H9 (cell line): Measurements from ENCODE around the gene PLD1. TPM values are rescaled to one million over a fixed set of nuclear protein-coding genes. Genes with fewer than 3 reads are reported as not detected.

Experiments used
- DNase-seq: peaks from one replicate; pipeline ENCODE4 v3.0.0-alpha.2; 2017
- H2AFZ ChIP-seq: one replicate; pipeline ENCODE4 v1.6.1; 2013; ENCODE audit warnings: mild to moderate bottlenecking, low read length, control low read depth, moderate library complexity
- H2AK5ac ChIP-seq: 2 replicates; pipeline ENCODE4 v1.6.1; 2013; ENCODE audit warnings: low read length, control low read depth, mixed read lengths; ENCODE audit not compliant: insufficient read length
- H2BK120ac ChIP-seq: one replicate; pipeline ENCODE4 v1.6.1; 2013; ENCODE audit warnings: low read depth, mild to moderate bottlenecking, low read length, control low read depth, inconsistent platforms; ENCODE audit not compliant: poor library complexity, severe bottlenecking
- H2BK12ac ChIP-seq: 2 replicates; pipeline ENCODE4 v1.6.1; 2013; ENCODE audit warnings: low read length, control low read depth, mixed read lengths, low read depth; ENCODE audit not compliant: insufficient read length
- H2BK15ac ChIP-seq: 2 replicates; pipeline ENCODE4 v1.6.1; 2013; ENCODE audit warnings: low read depth, low read length, control low read depth
- H2BK20ac ChIP-seq: one replicate; pipeline ENCODE4 v1.6.1; 2013; ENCODE audit warnings: low read depth, mild to moderate bottlenecking, low read length, control low read depth, inconsistent platforms; ENCODE audit not compliant: poor library complexity, severe bottlenecking
- H2BK5ac ChIP-seq: 2 replicates; pipeline ENCODE4 v1.6.1; 2013; ENCODE audit warnings: low read length, control low read depth, mixed read lengths; ENCODE audit not compliant: insufficient read length
- H3K14ac ChIP-seq: 2 replicates; pipeline ENCODE4 v1.6.1; 2013; ENCODE audit warnings: low read length, control low read depth; ENCODE audit not compliant: insufficient read depth
- H3K18ac ChIP-seq: 2 replicates; pipeline ENCODE4 v1.6.1; 2013; ENCODE audit warnings: low read depth, mild to moderate bottlenecking, mixed read lengths, low read length, control low read depth; ENCODE audit not compliant: insufficient read length
- H3K23ac ChIP-seq: 2 replicates; pipeline ENCODE4 v1.6.1; 2013; ENCODE audit warnings: low read length, control low read depth, mixed read lengths, low read depth; ENCODE audit not compliant: insufficient read length
- H3K23me2 ChIP-seq: 2 replicates; pipeline ENCODE4 v1.6.1; 2013; ENCODE audit warnings: low read depth, mild to moderate bottlenecking, mixed read lengths, low read length, control low read depth; ENCODE audit not compliant: insufficient read length, poor library complexity, severe bottlenecking
- H3K27ac ChIP-seq: 2 replicates; pipeline ENCODE4 v1.5.1; 2013; ENCODE audit warnings: low read length, control low read depth, mixed read lengths, low read depth; ENCODE audit not compliant: insufficient read length
- H3K27me3 ChIP-seq: 2 replicates; pipeline ENCODE4 v1.6.1; 2013; ENCODE audit warnings: low read length, control low read depth, inconsistent platforms; ENCODE audit not compliant: insufficient read depth
- H3K4ac ChIP-seq: 2 replicates; pipeline ENCODE4 v1.6.1; 2013; ENCODE audit warnings: low read depth, mild to moderate bottlenecking, control low read depth, inconsistent platforms, low read length, moderate library complexity
- H3K4me1 ChIP-seq: 2 replicates; pipeline ENCODE4 v1.6.1; 2013; ENCODE audit warnings: low read length, control low read depth, inconsistent platforms; ENCODE audit not compliant: insufficient read depth
- H3K4me2 ChIP-seq: 2 replicates; pipeline ENCODE4 v1.6.1; 2013; ENCODE audit warnings: low read length, control low read depth, mixed read lengths; ENCODE audit not compliant: insufficient read length, insufficient read depth
- H3K56ac ChIP-seq: 2 replicates; pipeline ENCODE4 v1.6.1; 2013; ENCODE audit warnings: low read depth, mild to moderate bottlenecking, mixed read lengths, low read length, control low read depth; ENCODE audit not compliant: insufficient read length
- H3K79me1 ChIP-seq: 2 replicates; pipeline ENCODE4 v1.6.1; 2013; ENCODE audit warnings: low read depth, mild to moderate bottlenecking, moderate library complexity, low read length, control low read depth, inconsistent platforms; ENCODE audit not compliant: insufficient read depth, poor library complexity, severe bottlenecking
- H3K79me2 ChIP-seq: 2 replicates; pipeline ENCODE4 v1.6.1; 2013; ENCODE audit warnings: low read length, control low read depth, inconsistent platforms; ENCODE audit not compliant: insufficient read depth
- H3K9ac ChIP-seq: 2 replicates; pipeline ENCODE4 v1.6.1; 2013; ENCODE audit warnings: low read length, control low read depth, mixed read lengths; ENCODE audit not compliant: insufficient read length; ENCODE audit errors: extremely low read depth
- H3K9me3 ChIP-seq: one replicate; pipeline ENCODE4 v1.6.1; 2013; ENCODE audit warnings: low read depth, low read length, inconsistent platforms; ENCODE audit not compliant: control insufficient read depth
- H3T11ph ChIP-seq: one replicate; pipeline ENCODE4 v1.6.1; 2013; ENCODE audit warnings: mild to moderate bottlenecking, low read length, control low read depth, inconsistent platforms
- H4K20me1 ChIP-seq: one replicate; pipeline ENCODE4 v1.6.1; 2013; ENCODE audit not compliant: control insufficient read depth, insufficient read length, insufficient read depth
- H4K5ac ChIP-seq: 2 replicates; pipeline ENCODE4 v1.6.1; 2013; ENCODE audit warnings: low read depth, mild to moderate bottlenecking, mixed read lengths, low read length, control low read depth; ENCODE audit not compliant: insufficient read length
- H4K8ac ChIP-seq: replicated peaks from 2 replicates; pipeline ENCODE4 v1.6.1; 2013; ENCODE audit warnings: low read length, control low read depth, mixed read lengths, low read depth; ENCODE audit not compliant: insufficient read length
- H4K91ac ChIP-seq: 2 replicates; pipeline ENCODE4 v1.6.1; 2013; ENCODE audit warnings: low read depth, mild to moderate bottlenecking, moderate library complexity, mixed read lengths, low read length, control low read depth; ENCODE audit not compliant: insufficient read length
- H3K27ac Mint-ChIP-seq, 3 experiments: 2 replicates in 2 of 3; 3 replicates in 1 of 3; pipeline ENCODE4 v1.8.0; 2020 to 2021; ENCODE audit warnings: mixed read lengths in 3 of 3, mild to moderate bottlenecking in 1 of 3, moderate library complexity in 1 of 3
- H3K27me3 Mint-ChIP-seq: 2 replicates; pipeline ENCODE4 v1.8.0; 2021; ENCODE audit warnings: low read depth, mild to moderate bottlenecking, moderate library complexity, mixed read lengths
- H3K36me3 Mint-ChIP-seq, 3 experiments: 2 replicates in 2 of 3; 3 replicates in 1 of 3; pipeline ENCODE4 v1.8.0; 2020 to 2021; ENCODE audit warnings: low read depth in 3 of 3, mixed read lengths in 3 of 3; ENCODE audit not compliant: insufficient read depth in 1 of 3
- H3K4me1 Mint-ChIP-seq, 2 experiments: 2 replicates each; pipeline ENCODE4 v1.8.0; 2020; ENCODE audit warnings: mixed read lengths in 2 of 2
- H3K4me3 Mint-ChIP-seq, 2 experiments: 2 replicates in 1 of 2; 3 replicates in 1 of 2; pipeline ENCODE4 v1.8.0; 2020 to 2021; ENCODE audit warnings: mild to moderate bottlenecking in 2 of 2, mixed read lengths in 2 of 2, moderate library complexity in 1 of 2
- H3K9me3 Mint-ChIP-seq, 2 experiments: 2 replicates in 1 of 2; 3 replicates in 1 of 2; pipeline ENCODE4 v1.8.0; 2020; ENCODE audit warnings: mild to moderate bottlenecking in 2 of 2, mixed read lengths in 2 of 2, moderate library complexity in 1 of 2
- CTCF ChIP-seq: fragments of 200-600 bp; sonication (generic); conservative IDR thresholded peaks from 3 replicates; pipeline ENCODE4 v1.8.0; 2021; ENCODE audit warnings: antibody characterized with exemption, mild to moderate bottlenecking
- WGBS: extraction: QIAGEN DNeasy Blood & Tissue Kit; methylation state at CpG from one replicate; pipeline ENCODE4 v1.1.7; 2013; ENCODE audit warnings: missing lambda C conversion rate, low lambda C conversion rate, mixed read lengths; ENCODE audit not compliant: insufficient read length; ENCODE audit errors: extremely low coverage; 5-methylcytosine and 5-hydroxymethylcytosine counted together
- total RNA-seq: library from RNA; stranded (reverse); gene quantifications from 2 replicates; pipeline ENCODE4 v1.2.1, GENCODE V29; 2021

The PLD1 gene
- total RNA-seq, 1 experiment from 2014 or later, result 1.8 TPM

DNA sequence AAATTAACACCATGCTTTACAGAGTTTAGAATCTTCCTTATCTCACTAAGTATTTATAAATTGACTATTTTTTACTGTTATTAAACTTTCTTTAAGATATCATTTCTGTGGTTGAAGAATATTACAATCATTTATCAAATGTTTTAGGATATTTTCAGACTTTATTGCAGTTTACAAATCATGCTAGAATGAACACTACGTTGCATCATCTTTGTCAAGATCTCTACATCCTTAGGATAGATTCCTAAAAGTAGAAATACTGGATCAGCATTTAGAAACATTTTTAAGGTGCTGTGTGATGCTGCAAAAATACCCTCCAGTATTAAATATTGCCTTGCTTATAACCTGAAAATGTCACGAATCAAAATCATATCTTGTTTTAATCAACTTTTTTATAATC is 2.5 kb upstream of the PLD1 start:
- Mint-ChIP-seq H3K27ac (no peak overlapping the region), H3K27me3 (peaks cover 36% of the 10 kb centered on the region), H3K4me1 (peaks cover 8 to 10% of the 10 kb centered on the region in 2 experiments; a peak in 3 of 4 replicates), H3K4me3 (no peak overlapping the region), H3K36me3 (0 out of 7 replicates have a peak, but pooled peaks cover 0 to under 1% (median 0%) of the 10 kb centered on the region in 3 experiments), H3K9me3 (no peaks in the 10 kb centered on the region)
- WGBS, result no CpG with 5 or more reads among the region's 2 CpGs
- peaks cover 13% of the 10 kb centered on the region for H3K23me2 ChIP-seq
- no peaks in the 10 kb centered on the region for H3K79me2 ChIP-seq
- H2AK5ac ChIP-seq, result no peak overlapping the region
- no peak overlapping the region for H3K18ac ChIP-seq
- no peak overlapping the region for H3K4me2 ChIP-seq
- no peak overlapping the region for H2BK15ac ChIP-seq
- no peak overlapping the region for H2BK20ac ChIP-seq
- H2AFZ ChIP-seq, result no peak overlapping the region
- H3K27ac ChIP-seq, result no peak overlapping the region
- no peak overlapping the region for H2BK5ac ChIP-seq
- H3T11ph ChIP-seq, result no peak overlapping the region
- H2BK12ac ChIP-seq, result no peak overlapping the region
- no peaks in the 10 kb centered on the region for H3K79me1 ChIP-seq
- H3K56ac ChIP-seq, result no peak overlapping the region
- no peak for DNase-seq
- H3K9me3 ChIP-seq, result no peaks in the 10 kb centered on the region
- H4K20me1 ChIP-seq, result no peaks in the 10 kb centered on the region
- H3K4me1 ChIP-seq, result no peaks in the 10 kb centered on the region
- H4K91ac ChIP-seq, result no peak overlapping the region
- H3K14ac ChIP-seq, result no peak overlapping the region
- no peak overlapping the region for H3K4ac ChIP-seq
- no peak overlapping the region for H4K5ac ChIP-seq
- no peak for TF ChIP-seq CTCF
- peaks cover 12% of the 10 kb centered on the region; the same call in 1 of the 2 replicates for H3K27me3 ChIP-seq
- no peak overlapping the region for H3K9ac ChIP-seq
- H2BK120ac ChIP-seq, result no peak overlapping the region
- H3K23ac ChIP-seq, result no peak overlapping the region
- H4K8ac ChIP-seq, result no peak overlapping the region
